Right renal pelvis (tissue), 4 donors: Measurements from ENCODE around the gene UQCC5. TPM values are rescaled to one million over a fixed set of nuclear protein-coding genes. Genes with fewer than 3 reads are reported as not detected.
"Not testable (repeated sequence)": the region's sequence is repeated elsewhere in the genome, so short reads cannot be mapped to it uniquely, and the experiment has no call there.

Source experiments
- DNase-seq, 4 donors: peaks; one replicate each; pipeline ENCODE4 v3.0.0-alpha.2; 2013; ENCODE audit warnings: low read depth in 4 of 4, low spot score in 3 of 4, missing footprints in 1 of 4
- polyA plus RNA-seq, 4 donors: library from polyadenylated mRNA; unstranded; fragments of 120-200 nt; gene quantifications; one replicate each; pipeline ENCODE4 v1.2.1, GENCODE V29; 2013; ENCODE audit not compliant: insufficient read length in 4 of 4

Gene UQCC5
- polyA plus RNA-seq, 4 donors, result 15.2 to 24.7 (median 18.3) TPM

- no peak for DNase-seq
These were observed 14.3 kb upstream of the UQCC5 start for GRCh38 chr3:52521881-52522650.

- no peak for DNase-seq
These were observed 13.7 kb upstream of the UQCC5 start for GRCh38 chr3:52522651-52523251.

GRCh38 chr3:52523386-52524257 lies 12.8 kb upstream of the UQCC5 start:
- no peak for DNase-seq

- DNase-seq, result no peak
These were observed 12.1 kb upstream of the UQCC5 start for GRCh38 chr3:52524258-52524751.

GRCh38 chr3:52524752-52525679 lies 11.4 kb upstream of the UQCC5 start:
- no peak for DNase-seq

- no peak for DNase-seq
These were observed 10.5 kb upstream of the UQCC5 start for GRCh38 chr3:52525680-52526561.

- not testable (repeated sequence) for DNase-seq
These were observed 9.8 kb upstream of the UQCC5 start for GRCh38 chr3:52526671-52527038.

GRCh38 chr3:52527039-52527731 lies 9.2 kb upstream of the UQCC5 start:
- DNase-seq, result no peak

- DNase-seq, result no peak
These were observed 8.4 kb upstream of the UQCC5 start for GRCh38 chr3:52527732-52528585.

- no peak for DNase-seq
These were observed 7.6 kb upstream of the UQCC5 start for GRCh38 chr3:52528586-52529375.

- no peak for DNase-seq
These were observed 6.8 kb upstream of the UQCC5 start for GRCh38 chr3:52529376-52530333.

- DNase-seq, result no peak
These were observed 5.2 kb upstream of the UQCC5 start for GRCh38 chr3:52530918-52531826.

GRCh38 chr3:52531860-52532516 lies 4.4 kb upstream of the UQCC5 start:
- no peak for DNase-seq

GRCh38 chr3:52532517-52532837 lies 3.9 kb upstream of the UQCC5 start:
- no peak for DNase-seq
